Smooth muscle cell (in vitro differentiated cells): ENCODE results near the gene CORO7. TPM values are rescaled to one million over a fixed set of nuclear protein-coding genes. Genes with fewer than 3 reads are reported as not detected.

Experiments
- DNase-seq: peaks from one replicate; lab custom pipeline; 2025; ENCODE audit not compliant: unreplicated experiment; lab: John Stamatoyannopoulos, UW
- H2AFZ ChIP-seq: fragments of 200-600 bp; sonication (generic); 2 replicates; pipeline ENCODE4 v1.6.0; 2016; ENCODE audit warnings: antibody characterized with exemption, low read depth, mild to moderate bottlenecking
- H3F3A ChIP-seq: fragments of 200-600 bp; sonication (generic); 2 replicates; pipeline ENCODE4 v1.6.0; 2017; ENCODE audit warnings: antibody characterized with exemption, low read depth
- H3K27ac ChIP-seq: fragments of 200-600 bp; sonication (generic); 2 replicates; pipeline ENCODE4 v1.5.1; 2016; ENCODE audit warnings: low read depth, mild to moderate bottlenecking
- H3K27me3 ChIP-seq: fragments of 200-600 bp; sonication (generic); 2 replicates; pipeline ENCODE4 v1.6.1; 2016; ENCODE audit warnings: low read depth, mild to moderate bottlenecking
- H3K36me3 ChIP-seq: fragments of 200-600 bp; sonication (generic); 2 replicates; pipeline ENCODE4 v1.5.1; 2016; ENCODE audit warnings: low read depth
- H3K4me1 ChIP-seq: fragments of 200-600 bp; sonication (generic); 2 replicates; pipeline ENCODE4 v1.5.1; 2016; ENCODE audit warnings: low read depth
- H3K4me2 ChIP-seq: fragments of 200-600 bp; sonication (generic); 2 replicates; pipeline ENCODE4 v1.6.0; 2016; ENCODE audit warnings: mild to moderate bottlenecking
- H3K4me3 ChIP-seq: fragments of 200-600 bp; sonication (generic); 2 replicates; pipeline ENCODE4 v1.5.1; 2016; ENCODE audit warnings: mild to moderate bottlenecking
- H3K79me2 ChIP-seq: fragments of 200-600 bp; sonication (generic); 2 replicates; pipeline ENCODE4 v1.6.0; 2016; ENCODE audit warnings: low read depth, mild to moderate bottlenecking
- H3K9ac ChIP-seq: fragments of 200-600 bp; sonication (generic); 2 replicates; pipeline ENCODE4 v1.6.0; 2016; ENCODE audit warnings: low read depth
- H3K9me3 ChIP-seq: fragments of 200-600 bp; sonication (generic); replicated peaks from 2 replicates; pipeline ENCODE4 v1.5.1; 2016; ENCODE audit warnings: low read depth
- H4K20me1 ChIP-seq: fragments of 200-600 bp; sonication (generic); 2 replicates; pipeline ENCODE4 v1.6.0; 2016; ENCODE audit warnings: low read depth
- WGBS: methylation state at CpG from one replicate; pipeline ENCODE4 v1.1.7; 2016; ENCODE audit warnings: low lambda C conversion rate; 5-methylcytosine and 5-hydroxymethylcytosine counted together
- polyA plus RNA-seq: library from polyadenylated mRNA; unstranded; fragments of >200 nt; fragmentation: Nextera tagmentation; extraction: Ambion mirVana; gene quantifications from 2 replicates; pipeline ENCODE4 v1.2.1, GENCODE V29; 2016
- total RNA-seq: library from RNA; depleted of rRNA; stranded (reverse); fragments of >200 nt; gene quantifications from 2 replicates; pipeline ENCODE4 v1.2.3, GENCODE V29; 2014
- TF ChIP-seq, protein P1 (sequence below): fragments of 200-600 bp; sonication (generic); IDR thresholded peaks from 2 replicates; pipeline ENCODE4 v1.5.1; 2017; ENCODE audit warnings: borderline replicate concordance, mild to moderate bottlenecking, antibody characterized with exemption; ENCODE audit not compliant: insufficient read depth, poor library complexity, severe bottlenecking

The CORO7 gene
- total and polyA plus RNA-seq, 2 experiments from 2014 or later = 6.7 to 12.7 TPM

DNA sequence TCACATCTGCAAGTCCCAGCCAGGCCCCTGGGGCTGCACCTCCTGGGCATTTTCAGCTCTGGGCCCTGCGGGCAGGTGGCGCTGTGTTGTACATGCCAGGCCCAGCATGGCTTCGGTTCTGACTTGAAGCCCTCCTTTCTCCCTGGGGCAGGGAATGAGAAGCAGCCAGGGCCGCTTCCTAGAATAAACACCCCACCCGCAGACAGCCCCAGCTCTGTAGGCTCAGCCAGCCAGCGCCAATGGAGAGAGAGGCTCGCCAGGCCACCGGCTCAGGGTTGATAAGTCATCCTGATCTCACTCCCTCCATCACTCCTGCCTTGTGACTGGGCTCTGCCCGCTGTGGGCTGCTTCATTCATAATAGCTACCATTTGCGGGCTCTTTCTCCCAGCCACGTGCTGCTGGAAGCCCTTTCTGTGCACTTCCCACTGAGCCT lies 106.5 kb downstream of the CORO7 start:
- peaks cover 14% of the 10 kb centered on the region for H3K4me1 ChIP-seq
- peak; percentile 34 for DNase-seq
- no peaks in the 10 kb centered on the region for H3K27me3 ChIP-seq
- H3F3A ChIP-seq = peaks cover 13% of the 10 kb centered on the region
- H2AFZ ChIP-seq = no peak overlapping the region
- TF ChIP-seq, protein P1, sequence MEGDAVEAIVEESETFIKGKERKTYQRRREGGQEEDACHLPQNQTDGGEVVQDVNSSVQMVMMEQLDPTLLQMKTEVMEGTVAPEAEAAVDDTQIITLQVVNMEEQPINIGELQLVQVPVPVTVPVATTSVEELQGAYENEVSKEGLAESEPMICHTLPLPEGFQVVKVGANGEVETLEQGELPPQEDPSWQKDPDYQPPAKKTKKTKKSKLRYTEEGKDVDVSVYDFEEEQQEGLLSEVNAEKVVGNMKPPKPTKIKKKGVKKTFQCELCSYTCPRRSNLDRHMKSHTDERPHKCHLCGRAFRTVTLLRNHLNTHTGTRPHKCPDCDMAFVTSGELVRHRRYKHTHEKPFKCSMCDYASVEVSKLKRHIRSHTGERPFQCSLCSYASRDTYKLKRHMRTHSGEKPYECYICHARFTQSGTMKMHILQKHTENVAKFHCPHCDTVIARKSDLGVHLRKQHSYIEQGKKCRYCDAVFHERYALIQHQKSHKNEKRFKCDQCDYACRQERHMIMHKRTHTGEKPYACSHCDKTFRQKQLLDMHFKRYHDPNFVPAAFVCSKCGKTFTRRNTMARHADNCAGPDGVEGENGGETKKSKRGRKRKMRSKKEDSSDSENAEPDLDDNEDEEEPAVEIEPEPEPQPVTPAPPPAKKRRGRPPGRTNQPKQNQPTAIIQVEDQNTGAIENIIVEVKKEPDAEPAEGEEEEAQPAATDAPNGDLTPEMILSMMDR = peak; percentile 50
- H3K79me2 ChIP-seq = peaks cover 10% of the 10 kb centered on the region
- H3K4me3 ChIP-seq = no peak overlapping the region
- no peak overlapping the region for H3K4me2 ChIP-seq
- H4K20me1 ChIP-seq = no peaks in the 10 kb centered on the region
- peak overlapping the region; percentile 50 for H3K27ac ChIP-seq
- H3K9ac ChIP-seq = no peak overlapping the region
- WGBS = 12% methylated on average over 11 of the region's 11 CpGs
- no peaks in the 10 kb centered on the region for H3K36me3 ChIP-seq
- no peaks in the 10 kb centered on the region for H3K9me3 ChIP-seq

DNA sequence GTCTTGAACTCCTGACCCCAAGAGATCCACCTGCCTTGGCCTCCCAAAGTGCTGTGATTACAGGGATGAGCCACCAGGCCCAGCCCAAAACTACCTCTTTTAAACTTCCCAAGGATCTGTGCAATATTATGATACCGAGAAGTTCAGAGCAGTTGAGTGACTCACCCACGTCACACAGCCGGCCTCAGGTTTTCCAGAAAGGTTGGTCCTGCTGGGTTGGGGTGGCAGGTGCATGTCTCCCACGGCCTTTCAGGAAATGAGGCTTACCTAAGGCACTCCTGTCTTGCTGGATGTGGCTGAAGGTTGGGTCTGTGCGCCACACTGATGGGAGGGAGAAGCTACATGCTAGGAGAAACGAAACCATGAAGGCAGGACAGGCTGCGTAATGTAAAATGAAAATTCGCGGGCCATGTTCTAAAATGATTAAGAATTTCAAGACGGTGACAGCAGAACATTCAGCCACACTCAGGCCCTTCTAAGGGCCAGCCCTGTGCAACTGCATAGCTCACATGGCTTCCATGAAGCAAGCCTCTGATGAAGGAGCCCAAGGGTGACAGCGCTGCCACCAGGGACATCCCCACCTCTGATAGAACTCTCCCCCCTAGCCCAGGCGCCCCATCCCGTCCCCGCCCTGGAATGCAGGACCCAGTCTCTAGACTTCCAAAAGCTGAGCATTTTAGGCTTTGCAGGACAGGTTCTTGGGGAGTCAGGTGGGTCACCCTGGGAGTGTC lies 107.1 kb downstream of the CORO7 start:
- Histone ChIP-seq H3K9me3 (no peaks in the 10 kb centered on the region), H3F3A (peaks cover 13% of the 10 kb centered on the region), H3K36me3 (no peaks in the 10 kb centered on the region), H4K20me1 (no peaks in the 10 kb centered on the region), H3K27ac (peak overlapping the region; percentile 50), H3K9ac (no peak overlapping the region), H3K4me1 (peaks cover 9% of the 10 kb centered on the region), H3K27me3 (no peaks in the 10 kb centered on the region), H3K79me2 (peaks cover 10% of the 10 kb centered on the region), H3K4me3 (no peak overlapping the region), H3K4me2 (no peak overlapping the region), H2AFZ (no peak overlapping the region)
- TF ChIP-seq, protein P1 = no peak
- 82% methylated on average over 14 of the region's 14 CpGs for WGBS
- DNase-seq = no peak

DNA sequence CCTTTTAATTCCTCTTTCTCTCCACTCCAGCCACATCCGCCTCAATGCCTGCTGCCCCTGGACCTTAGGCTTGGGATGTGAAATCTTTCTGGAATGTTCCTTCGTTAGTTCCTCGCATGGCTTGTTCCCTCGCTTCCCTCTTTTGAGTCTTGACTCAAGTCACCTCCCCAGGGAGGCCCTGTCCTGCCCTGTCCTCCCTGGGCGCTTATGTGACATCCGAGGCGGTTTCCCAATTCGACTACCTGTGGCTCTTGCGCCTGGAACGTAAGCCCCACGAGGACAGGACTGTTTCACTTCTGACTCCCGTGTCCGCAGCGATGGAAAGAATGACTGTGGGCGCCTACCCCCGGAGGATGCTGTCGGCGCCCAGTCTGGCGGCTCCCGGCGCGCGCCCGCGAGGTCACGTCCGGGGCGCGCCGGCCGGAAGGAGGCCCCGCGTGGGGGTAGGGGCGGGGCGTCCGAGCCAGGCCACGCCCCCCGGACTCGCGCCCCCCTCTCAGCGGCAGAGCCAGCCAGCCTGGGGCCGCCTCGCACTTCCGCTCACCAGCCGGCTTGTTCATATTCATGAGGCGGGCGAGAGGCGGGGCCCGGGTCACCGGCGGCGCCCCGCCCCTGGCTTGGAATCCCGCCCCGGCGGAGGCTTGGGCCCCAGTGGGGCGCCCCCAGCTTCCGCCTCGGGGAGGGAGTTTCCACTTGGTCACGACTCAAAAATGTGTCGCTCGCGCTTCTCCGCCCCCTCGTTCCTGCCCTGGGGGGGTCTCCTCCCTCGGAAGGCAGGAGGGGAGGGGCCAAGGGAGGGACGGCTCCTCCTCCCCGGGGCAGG lies 109.0 kb downstream of the CORO7 start:
- no peaks in the 10 kb centered on the region for H3K9me3 ChIP-seq
- H3K27ac ChIP-seq = peak overlapping the region; percentile 82
- peak overlapping the region; percentile 66 for H3K4me3 ChIP-seq
- TF ChIP-seq, protein P1 = no peak
- WGBS = 3% methylated on average over 36 of the region's 68 CpGs
- H4K20me1 ChIP-seq = no peaks in the 10 kb centered on the region
- DNase-seq = peak; percentile 89
- H3F3A ChIP-seq = peaks cover 13% of the 10 kb centered on the region
- peak overlapping the region; percentile 69 for H3K9ac ChIP-seq
- no peaks in the 10 kb centered on the region for H3K36me3 ChIP-seq
- peaks cover 9% of the 10 kb centered on the region for H3K4me1 ChIP-seq
- peaks cover 10% of the 10 kb centered on the region for H3K79me2 ChIP-seq
- peak overlapping the region; percentile 82 for H3K4me2 ChIP-seq
- H2AFZ ChIP-seq = peak overlapping the region; percentile 75
- H3K27me3 ChIP-seq = no peaks in the 10 kb centered on the region
